ENCODE measurements around the gene ZNF275. TPM values are rescaled to one million over a fixed set of nuclear protein-coding genes. Genes with fewer than 3 reads are reported as not detected.

ZNF275 gene
- total and polyA plus RNA-seq, 2 of the 8 experiments (the other 6 are each of a cell fraction or from before 2014, with no cell fraction given) = 8.2 to 9.1 TPM

GRCh38 chrX:153394612-153395011 is 60.7 kb downstream of the ZNF275 start (continued):
- no peak for TF ChIP-seq TAF7 (optimal IDR thresholded peaks at IDR 0.05; ENCODE audit: borderline replicate concordance, low read depth, low read length)
- TF ChIP-seq ASH2L (IDR thresholded peaks at IDR 0.05; ENCODE audit: low read length) = no peak
- TF ChIP-seq KDM4A (IDR thresholded peaks at IDR 0.05; ENCODE audit: low read depth, low read length, severe bottlenecking) = no peak
- no peak for TF ChIP-seq RNF2 (IDR thresholded peaks at IDR 0.05; ENCODE audit: borderline replicate concordance, low read depth, low read length, missing control alignments, poor library complexity, severe bottlenecking)
- TF ChIP-seq JUND (IDR thresholded peaks at IDR 0.05; ENCODE audit: low read length) = no peak
- TF ChIP-seq TEAD4 (IDR thresholded peaks at IDR 0.05; ENCODE audit: low read depth, low read length) = no peak
- TF ChIP-seq, protein P1, sequence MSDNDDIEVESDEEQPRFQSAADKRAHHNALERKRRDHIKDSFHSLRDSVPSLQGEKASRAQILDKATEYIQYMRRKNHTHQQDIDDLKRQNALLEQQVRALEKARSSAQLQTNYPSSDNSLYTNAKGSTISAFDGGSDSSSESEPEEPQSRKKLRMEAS (IDR thresholded peaks at IDR 0.05) = no peak

Measured in H1 (cell line).